GM19324 (cell line): ENCODE results near the gene RNH1.

Experiments
- ATAC-seq: cut with Tn5 transposase; IDR thresholded peaks from one replicate; pipeline ENCODE4 v1.9.1; 2021; ENCODE audit warnings: mild to moderate bottlenecking, moderate library complexity; ENCODE audit not compliant: unreplicated experiment, low FRiP score

RNH1 gene

DNA sequence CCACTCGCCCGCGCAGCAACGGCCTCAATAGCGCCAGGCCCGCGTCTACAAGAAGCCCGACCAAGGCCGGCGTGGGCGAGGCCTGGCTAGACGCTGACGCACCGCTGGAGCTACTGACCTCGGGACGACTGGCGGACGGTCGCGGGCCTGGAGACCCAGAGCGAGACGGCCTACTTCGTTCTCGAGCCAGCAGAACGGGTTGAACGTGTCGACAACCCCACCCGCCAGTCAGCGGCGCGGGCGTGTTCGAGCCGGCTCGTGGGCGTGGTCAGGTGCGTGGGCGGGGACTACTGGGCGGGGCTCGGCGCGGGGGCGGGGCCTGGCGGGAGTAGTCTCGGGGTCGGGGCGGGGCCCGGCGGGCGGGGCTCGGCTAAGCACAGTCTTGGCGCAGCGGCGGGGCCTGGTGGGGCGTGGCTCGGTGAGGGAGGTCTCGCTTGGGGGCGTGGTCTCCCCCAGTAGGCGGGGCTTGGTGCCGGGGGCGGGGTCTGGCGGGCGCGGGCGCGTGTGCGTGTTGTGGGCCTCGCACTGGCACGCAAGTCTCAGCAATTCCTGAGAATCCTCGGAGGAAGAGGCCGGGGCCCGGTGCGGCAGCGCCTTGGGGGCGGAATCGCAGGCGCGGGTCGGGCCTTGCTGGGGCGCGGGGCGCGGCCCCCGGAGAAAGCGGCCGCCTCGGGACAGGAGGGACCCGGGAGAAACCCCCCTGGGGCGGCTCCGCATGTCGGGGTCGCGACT, at the start of gene RNH1:
Gene RNH1, minus strand, starts transcription at position 248 of the 732 bp plus-strand sequence. CDS start 5,080 bp downstream, outside the sequence.
- peak; percentile 53 for ATAC-seq

DNA sequence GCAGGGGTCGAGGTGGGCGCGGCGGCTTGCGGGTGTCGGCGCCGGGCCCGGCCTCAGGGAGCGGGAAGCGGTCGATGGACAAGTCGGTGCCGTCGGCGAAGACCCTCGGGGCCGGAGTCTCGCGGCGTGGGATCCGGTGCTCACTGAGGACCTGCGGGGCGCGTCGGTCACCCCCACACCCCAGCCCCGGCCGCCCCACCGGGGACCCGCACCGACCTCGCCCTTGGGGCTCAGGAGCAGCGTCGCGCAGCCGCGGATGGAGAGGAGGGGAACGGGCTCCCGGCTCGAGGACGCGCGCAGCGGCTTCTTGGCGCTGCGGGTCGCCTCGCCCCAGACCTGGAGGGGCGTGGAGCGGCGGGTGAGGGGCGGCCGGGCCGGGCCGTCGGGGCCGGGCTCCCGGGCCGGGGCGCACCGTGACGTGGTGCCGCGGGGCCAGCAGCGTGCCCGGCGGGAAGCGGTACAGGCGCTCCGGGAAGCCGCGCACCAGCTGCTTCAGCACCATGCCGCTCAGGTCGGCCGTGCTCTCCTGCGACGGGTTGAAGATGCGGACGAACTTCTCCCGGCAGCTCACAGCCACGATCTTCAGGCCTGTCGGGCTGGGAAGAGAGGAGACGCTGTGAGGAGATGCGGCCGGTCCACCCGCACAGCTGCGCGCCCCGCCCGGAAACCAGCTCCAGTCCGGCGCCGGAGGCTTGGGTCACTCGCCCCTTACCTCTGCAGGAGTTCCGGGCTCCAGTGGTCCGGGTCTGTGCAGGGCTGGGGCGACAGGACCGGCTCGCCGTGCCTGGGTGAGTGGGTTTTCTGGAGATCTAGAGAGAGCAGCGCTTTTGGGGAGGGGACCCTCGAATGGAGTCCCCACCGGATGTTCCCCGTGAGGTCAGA, 49.0 kb upstream of the RNH1 start:
- no peak for ATAC-seq

- ATAC-seq, result no peak
Measured at GRCh38 chr11:555227-555779, 48.3 kb upstream of the RNH1 start.

GRCh38 chr11:554428-555226, 47.6 kb upstream of the RNH1 start:
- no peak for ATAC-seq

DNA sequence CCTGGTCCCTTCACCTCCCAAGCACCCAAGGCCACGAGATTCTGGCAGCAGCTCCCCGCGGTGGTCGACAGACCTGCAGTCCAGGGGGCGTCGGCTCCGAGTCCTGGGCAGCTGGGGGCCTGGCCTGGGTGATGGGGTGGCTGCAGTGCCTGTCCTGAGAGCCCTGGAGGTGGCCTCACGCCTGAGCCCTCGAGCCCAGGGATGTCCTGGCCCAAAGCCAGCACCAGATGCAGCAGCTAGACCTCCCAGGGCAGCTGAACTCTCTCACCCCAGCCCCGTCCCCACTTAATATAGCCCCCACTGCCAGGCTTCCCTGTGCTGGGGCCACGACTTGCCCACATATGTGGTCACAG, 46.9 kb upstream of the RNH1 start:
- ATAC-seq, result no peak

DNA sequence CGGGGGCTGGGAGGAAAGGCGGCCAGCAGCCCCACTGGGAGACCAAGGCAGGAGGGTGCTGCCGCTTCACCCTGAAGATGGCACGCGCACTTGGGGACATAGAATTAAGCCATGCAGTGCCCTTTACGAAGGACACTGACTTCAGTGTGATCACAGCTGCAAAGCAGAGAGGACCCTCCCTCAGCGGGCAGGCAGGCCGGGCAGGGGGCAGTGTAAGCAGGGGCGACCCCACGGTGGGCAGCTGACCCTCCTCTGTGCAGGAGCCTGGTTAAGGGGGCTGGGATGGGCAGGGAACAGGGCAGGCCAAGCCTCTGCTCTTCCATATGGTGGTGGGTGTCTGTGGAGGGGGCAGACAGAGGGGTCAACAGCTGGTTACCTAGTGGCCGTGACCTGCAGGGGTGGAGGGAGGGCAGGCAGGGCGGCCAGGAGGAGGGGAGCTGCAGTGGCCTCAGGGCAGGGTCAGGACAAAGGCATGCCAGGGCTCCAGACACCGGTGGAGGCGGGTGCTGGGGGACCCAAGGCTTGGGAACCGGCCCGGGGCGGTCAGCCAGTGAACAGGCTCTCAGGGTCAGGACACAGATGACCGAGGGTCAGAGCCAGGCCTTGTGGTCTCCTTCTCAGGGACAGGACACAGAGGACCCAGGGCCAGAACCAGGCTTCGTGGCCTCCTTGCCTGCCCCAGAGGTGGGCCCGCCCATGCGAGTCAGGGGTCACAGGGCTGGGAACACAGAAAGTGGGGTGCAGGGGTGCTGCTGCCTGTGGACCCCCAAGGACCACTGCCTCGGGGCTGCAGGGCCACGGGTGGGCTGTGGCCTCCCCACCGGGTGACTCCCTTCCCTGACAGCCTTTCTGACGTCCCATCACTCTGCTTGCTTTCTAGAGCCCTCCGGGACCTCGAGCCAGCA, 46.3 kb upstream of the RNH1 start:
- no peak for ATAC-seq

GRCh38 chr11:551596-551995, 44.6 kb upstream of the RNH1 start:
- ATAC-seq, result no peak

DNA sequence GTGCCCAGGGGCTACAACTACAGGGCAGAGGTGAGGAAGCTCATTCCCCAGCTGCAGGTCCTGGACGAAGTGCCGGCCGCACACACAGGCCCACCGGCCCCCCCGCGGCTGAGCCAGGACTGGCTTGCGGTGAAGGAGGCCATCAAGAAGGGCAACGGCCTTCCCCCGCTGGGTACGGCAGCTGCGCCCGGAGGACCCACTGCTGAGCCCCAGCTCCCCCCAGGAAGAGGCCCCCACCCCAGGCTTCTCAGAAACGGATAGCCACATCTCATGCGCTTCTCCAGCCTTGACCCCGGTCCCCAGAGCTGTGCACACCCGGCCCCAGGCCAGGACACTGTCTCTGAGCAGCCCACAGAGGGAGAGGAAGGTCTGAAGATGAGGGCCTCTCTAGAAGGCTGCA, 44.1 kb upstream of the RNH1 start:
- no peak for ATAC-seq

GRCh38 chr11:550746-551085, 43.7 kb upstream of the RNH1 start:
- ATAC-seq, result no peak

GRCh38 chr11:550021-550745, 43.1 kb upstream of the RNH1 start:
- no peak for ATAC-seq

GRCh38 chr11:548700-549603, 41.9 kb upstream of the RNH1 start:
- no peak for ATAC-seq

DNA sequence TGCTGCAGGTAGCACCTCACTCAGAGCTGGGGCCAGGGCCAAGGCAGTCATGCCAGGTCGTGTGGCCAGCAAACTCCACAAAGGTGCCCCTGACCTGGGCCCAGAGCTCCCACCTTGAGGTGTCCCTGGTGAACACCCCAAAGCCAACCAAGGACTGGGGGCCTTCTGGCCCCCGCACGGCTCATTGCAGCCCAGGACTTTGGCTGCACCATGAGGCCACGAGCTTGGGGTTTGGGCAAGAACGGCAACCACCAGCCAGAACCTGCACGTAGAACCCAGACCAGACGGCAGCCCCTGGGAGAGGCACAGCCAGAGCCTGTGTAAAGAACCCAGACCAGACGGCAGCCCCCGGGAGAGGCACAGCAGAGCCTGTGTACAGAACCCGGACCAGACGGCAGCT, 38.1 kb upstream of the RNH1 start:
- ATAC-seq, result no peak

GRCh38 chr11:544817-545166, 37.8 kb upstream of the RNH1 start:
- ATAC-seq, result no peak

GRCh38 chr11:541433-541885, 34.4 kb upstream of the RNH1 start:
- ATAC-seq, result no peak

DNA sequence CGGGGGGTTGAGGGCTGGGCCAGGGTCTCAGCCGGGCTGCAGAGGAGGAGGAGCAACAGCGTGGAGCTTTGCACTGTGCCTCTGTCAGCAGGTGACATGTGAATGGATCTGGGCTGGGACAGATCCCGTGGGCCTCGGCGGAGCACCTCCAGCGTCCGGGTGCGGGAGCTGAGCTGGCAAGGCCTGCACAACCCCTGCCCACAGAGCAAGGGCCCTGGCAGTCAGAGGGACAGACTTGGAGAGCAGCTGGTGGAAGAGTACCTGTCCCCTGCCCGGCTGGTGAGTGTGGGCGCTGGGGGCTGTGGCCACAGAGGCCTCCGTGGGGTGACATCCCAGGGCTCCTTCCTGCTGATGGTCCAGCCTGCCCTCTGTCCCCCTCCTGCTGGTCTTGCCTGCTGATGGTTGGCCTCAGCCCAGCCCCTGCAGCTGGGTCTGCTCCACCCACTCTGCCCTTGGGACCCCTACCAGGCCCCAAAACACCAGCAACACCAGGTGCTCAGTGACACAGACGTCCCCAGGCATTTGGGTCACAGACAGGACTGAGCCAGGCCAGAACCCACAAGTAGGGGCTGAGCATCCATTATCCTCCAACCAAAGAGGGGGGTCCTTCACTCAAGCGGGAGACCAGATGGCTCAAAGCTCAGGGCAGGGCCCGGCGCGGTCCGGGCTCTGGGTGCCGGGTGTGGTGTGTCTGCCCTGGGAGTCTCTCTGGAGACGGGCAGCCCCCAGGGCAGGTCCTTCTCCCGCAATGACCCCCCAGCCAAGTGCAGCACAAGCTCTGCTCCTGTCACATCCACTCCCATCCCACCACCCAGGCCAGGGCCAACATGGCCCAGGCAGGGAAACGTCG, 33.8 kb upstream of the RNH1 start:
- no peak for ATAC-seq

DNA sequence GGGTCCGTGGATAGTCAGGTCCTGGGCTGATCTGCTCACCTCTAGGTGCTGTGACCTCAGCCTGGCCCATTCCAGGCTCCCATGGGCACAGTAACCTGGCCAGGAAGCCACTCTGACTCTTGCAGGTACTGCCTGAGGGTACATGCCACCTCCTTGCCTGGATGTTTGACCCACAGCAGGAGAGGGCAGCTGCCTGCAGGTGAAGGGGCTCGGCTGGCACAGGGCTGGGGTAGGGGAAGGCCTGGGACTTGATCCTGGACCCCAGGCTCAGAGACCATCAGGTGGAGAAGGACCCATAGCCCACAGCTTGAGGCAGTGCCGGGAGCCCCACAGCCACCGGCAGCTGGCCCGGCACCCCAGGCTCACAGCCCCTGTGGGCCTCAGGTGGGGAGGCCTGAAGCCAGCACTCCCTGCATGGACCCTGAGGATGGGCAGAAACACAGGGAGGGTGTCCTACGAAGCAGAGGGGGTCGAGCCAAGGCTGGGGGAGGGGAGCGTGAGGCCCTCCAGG, 33.0 kb upstream of the RNH1 start:
- ATAC-seq, result no peak

GRCh38 chr11:538431-539051, 31.5 kb upstream of the RNH1 start:
- ATAC-seq, result no peak
